Measurements from ENCODE around the gene OIT3. TPM values are rescaled to one million over a fixed set of nuclear protein-coding genes. Genes with fewer than 3 reads are reported as not detected.

Gene OIT3
- total RNA-seq, 2 donors from 2014 or later = not detected

- H3K36me3 Mint-ChIP-seq (ENCODE audit: low read depth) = no peaks in the 10 kb centered on the region
- H3K27me3 Mint-ChIP-seq = peaks cover 14% of the 10 kb centered on the region
- no peak overlapping the region for H3K27ac Mint-ChIP-seq
- no peaks in the 10 kb centered on the region for H3K4me1 Mint-ChIP-seq
- H3K9me3 Mint-ChIP-seq = no peaks in the 10 kb centered on the region
- no peak for ATAC-seq (replicated peaks)
- H3K4me3 Mint-ChIP-seq = no peak overlapping the region
Measured at GRCh38 chr10:72951760-72952159, 58.2 kb downstream of the OIT3 start.

DNA sequence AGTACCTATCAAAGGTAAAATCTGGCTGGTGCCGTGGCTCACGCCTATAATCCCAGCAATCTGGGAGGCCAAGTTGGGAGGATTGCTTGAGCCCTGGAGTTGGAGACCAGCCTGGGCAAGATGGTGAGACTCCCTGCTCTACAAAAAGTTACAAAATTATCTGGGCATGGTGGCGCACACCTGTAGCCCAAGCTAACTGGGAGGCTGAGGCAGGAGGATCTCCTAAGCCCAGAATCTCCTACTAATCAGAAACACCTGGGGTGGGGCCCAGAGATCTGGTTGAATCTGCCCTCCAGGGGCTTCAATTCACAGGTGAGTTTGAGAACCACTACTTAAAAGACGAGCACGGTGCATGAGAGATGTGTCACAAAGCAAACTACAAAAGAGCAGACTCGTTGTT lies 58.6 kb downstream of the OIT3 start:
- Mint-ChIP-seq H3K4me3 (no peak overlapping the region), H3K27me3 (peaks cover 14% of the 10 kb centered on the region), H3K9me3 (no peaks in the 10 kb centered on the region), H3K4me1 (no peaks in the 10 kb centered on the region), H3K36me3 (ENCODE audit: low read depth) (no peaks in the 10 kb centered on the region), H3K27ac (no peak overlapping the region)
- ATAC-seq (replicated peaks) = no peak

DNA sequence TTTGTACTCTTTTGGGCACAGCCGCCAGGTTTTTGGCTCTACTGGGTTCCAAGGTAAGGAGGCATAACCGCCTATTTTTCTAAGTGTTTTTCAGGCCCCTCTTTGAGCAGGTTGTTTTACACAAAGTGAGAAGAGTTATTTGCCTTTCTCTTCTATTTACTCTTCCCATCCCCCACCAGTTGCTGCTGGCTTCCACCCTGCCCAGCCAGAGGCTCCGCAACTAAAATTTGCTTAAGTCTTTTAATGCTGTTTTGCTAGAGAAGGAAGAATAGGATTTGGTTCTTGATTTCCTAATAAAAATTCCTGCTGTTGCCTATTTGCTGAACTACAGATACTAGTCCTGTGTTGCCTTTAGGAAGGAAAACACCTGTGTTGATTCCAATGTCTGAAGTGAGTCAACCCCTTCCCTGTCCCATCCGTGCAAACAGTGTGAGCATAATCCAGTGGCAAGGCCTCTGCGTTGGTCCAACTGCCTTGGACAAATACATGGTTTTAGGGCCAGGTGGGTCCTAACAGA lies 59.2 kb downstream of the OIT3 start:
- Mint-ChIP-seq H3K4me1 (no peaks in the 10 kb centered on the region), H3K27me3 (peaks cover 14% of the 10 kb centered on the region), H3K9me3 (no peaks in the 10 kb centered on the region), H3K4me3 (no peak overlapping the region), H3K27ac (no peak overlapping the region), H3K36me3 (ENCODE audit: low read depth) (no peaks in the 10 kb centered on the region)
- ATAC-seq (replicated peaks) = no peak

- Mint-ChIP-seq H3K27ac (no peak overlapping the region), H3K9me3 (no peaks in the 10 kb centered on the region), H3K36me3 (ENCODE audit: low read depth) (no peaks in the 10 kb centered on the region), H3K4me1 (no peaks in the 10 kb centered on the region), H3K27me3 (peaks cover 14% of the 10 kb centered on the region), H3K4me3 (no peak overlapping the region)
- ATAC-seq (replicated peaks) = no peak
Measured at GRCh38 chr10:72953687-72954086, 60.1 kb downstream of the OIT3 start.

- no peak overlapping the region for H3K27ac Mint-ChIP-seq
- peaks cover 12% of the 10 kb centered on the region for H3K27me3 Mint-ChIP-seq
- H3K36me3 Mint-ChIP-seq (ENCODE audit: low read depth) = no peaks in the 10 kb centered on the region
- no peaks in the 10 kb centered on the region for H3K9me3 Mint-ChIP-seq
- no peak overlapping the region for H3K4me3 Mint-ChIP-seq
- no peaks in the 10 kb centered on the region for H3K4me1 Mint-ChIP-seq
- ATAC-seq (replicated peaks) = no peak
Measured at GRCh38 chr10:72954230-72954595, 60.7 kb downstream of the OIT3 start.

DNA sequence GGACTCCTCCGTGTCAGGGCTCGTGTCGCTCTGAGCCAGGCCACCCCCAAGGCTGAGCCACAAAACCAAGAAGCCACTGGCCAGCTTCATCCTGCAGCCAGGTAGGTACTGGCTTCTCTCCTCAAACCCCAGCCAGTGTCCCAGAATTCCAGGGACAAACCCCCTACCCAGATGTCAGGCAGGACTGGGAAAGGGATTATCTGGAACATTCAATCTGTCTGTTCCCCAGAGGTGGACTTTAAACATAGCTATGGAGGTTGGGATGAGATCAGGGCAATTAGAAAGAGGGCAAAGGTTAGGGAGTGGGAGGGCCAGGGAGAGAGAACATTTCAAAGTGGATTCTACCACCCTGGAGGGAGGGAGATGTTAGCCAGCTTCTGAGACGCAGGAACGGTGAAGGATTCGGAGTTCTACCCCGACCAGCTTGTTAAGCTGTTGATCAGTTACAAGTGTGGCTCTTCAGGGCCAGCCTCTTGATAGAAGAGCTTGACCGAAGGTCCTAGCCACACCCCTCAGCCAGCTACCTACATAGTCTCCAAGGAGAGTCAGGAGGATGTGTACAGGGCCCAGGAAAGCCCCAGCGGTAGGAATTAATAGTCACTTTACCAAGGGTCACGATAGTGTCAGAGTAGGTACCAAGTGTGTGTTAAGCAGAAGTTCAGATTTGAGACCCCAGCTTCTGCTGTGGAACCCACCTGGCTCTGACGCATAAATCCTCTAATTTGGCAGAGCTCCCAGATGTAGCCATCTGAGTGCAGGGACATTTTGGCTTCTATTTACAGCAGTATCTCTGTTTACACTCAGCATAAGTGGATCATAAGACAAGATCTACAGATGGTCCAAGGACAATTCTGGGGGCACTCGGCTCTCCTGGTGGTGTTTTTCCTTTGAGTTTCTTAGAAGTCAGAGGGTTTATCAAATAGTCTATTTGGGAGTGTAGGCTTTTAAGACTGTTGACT lies 61.3 kb downstream of the OIT3 start, which contains the start of gene PLA2G12B:
PLA2G12B (minus strand) TSS at position 211 of the 959 bp plus-strand sequence; CDS start at position 90, 121 bp downstream.
- Mint-ChIP-seq H3K4me1 (no peaks in the 10 kb centered on the region), H3K36me3 (ENCODE audit: low read depth) (no peaks in the 10 kb centered on the region), H3K27ac (no peak within 1 kb of the TSS), H3K27me3 (peaks cover 9% of the 10 kb centered on the region), H3K9me3 (no peaks in the 10 kb centered on the region), H3K4me3 (no peak within 1 kb of the TSS)
- ATAC-seq (replicated peaks) = no peak

DNA sequence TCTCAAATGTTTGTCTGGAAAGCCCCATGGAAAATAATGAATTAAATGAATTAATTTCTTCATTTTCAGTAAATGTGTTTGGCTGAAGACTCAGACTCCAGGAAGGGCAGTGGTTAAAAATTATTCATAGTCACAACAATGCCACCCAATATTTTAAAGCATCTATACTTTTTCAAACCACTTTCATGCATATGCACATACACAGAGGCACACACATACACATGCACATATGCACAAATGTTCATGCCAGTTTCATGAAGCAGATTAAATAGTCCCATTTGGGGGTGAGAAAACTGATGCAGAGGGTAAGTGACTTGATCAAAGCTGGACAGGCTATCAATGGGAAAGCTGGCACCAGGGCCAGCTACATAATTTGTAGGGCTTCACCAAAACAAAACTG lies 62.5 kb downstream of the OIT3 start:
- no peaks in the 10 kb centered on the region for H3K9me3 Mint-ChIP-seq
- no peak overlapping the region for H3K27ac Mint-ChIP-seq
- no peaks in the 10 kb centered on the region for H3K36me3 Mint-ChIP-seq (ENCODE audit: low read depth)
- no peak overlapping the region for H3K4me3 Mint-ChIP-seq
- H3K4me1 Mint-ChIP-seq = no peaks in the 10 kb centered on the region
- H3K27me3 Mint-ChIP-seq = peaks cover 13% of the 10 kb centered on the region
- no peak for ATAC-seq (replicated peaks)

DNA sequence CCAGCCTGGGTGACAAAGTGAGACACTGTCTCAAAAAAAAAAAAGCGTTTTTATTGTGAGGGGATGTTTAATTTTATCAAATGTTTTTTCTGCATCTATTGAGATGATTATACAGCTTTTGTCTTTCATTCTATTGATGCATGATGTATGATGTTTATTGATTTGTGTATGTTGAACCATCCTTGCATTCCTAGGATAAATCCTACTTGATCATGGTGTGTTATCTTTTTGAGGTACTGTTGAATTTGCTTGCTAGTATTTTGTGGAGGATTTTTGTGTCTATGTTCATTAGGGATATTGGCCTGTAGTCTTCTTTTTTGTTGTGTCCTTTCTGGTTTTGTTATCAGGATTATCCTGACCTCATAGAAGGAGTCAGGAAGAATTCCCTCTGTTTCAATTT lies 83.3 kb downstream of the OIT3 start:
- Mint-ChIP-seq H3K27ac (no peak overlapping the region), H3K9me3 (peaks cover 29% of the 10 kb centered on the region), H3K27me3 (peaks cover 15% of the 10 kb centered on the region), H3K4me1 (no peaks in the 10 kb centered on the region), H3K4me3 (no peak overlapping the region), H3K36me3 (ENCODE audit: low read depth) (peaks cover 6% of the 10 kb centered on the region)
- ATAC-seq (replicated peaks) = no peak

GRCh38 chr10:72979709-72980108 lies 86.2 kb downstream of the OIT3 start:
- peaks cover 29% of the 10 kb centered on the region for H3K9me3 Mint-ChIP-seq

DNA sequence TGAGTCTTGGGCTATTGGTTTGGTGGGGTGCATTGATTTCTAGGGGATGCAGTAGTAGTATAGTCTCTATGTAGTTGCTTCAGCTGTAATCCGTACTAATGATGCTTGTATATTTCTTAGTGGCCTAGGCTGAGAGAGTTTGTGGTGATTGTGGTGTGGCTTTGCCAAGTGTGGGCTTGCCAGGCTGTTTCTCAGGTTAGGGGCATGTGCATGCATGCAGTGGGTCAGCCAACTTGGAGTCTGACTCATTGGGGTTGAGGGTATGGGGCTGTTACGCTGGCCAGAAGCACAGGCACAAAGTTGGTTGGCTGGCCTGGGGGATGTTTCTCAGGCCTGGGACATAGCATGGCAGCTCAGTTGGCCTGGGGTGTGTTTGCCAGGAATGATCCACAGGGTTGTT lies 86.8 kb downstream of the OIT3 start:
- Mint-ChIP-seq H3K27ac (no peak overlapping the region), H3K9me3 (peaks cover 29% of the 10 kb centered on the region), H3K4me1 (no peaks in the 10 kb centered on the region), H3K4me3 (no peak overlapping the region), H3K27me3 (peaks cover 10% of the 10 kb centered on the region), H3K36me3 (ENCODE audit: low read depth) (peaks cover 6% of the 10 kb centered on the region)
- no peak for ATAC-seq (replicated peaks)

More at GRCh38 chr10:72979709-72980108, 86.2 kb downstream of the OIT3 start:
- no peaks in the 10 kb centered on the region for H3K4me1 Mint-ChIP-seq
- no peak overlapping the region for H3K4me3 Mint-ChIP-seq
- no peak overlapping the region for H3K27ac Mint-ChIP-seq
- peaks cover 12% of the 10 kb centered on the region for H3K27me3 Mint-ChIP-seq
- peaks cover 6% of the 10 kb centered on the region for H3K36me3 Mint-ChIP-seq (ENCODE audit: low read depth)
- ATAC-seq (replicated peaks) = no peak

- Mint-ChIP-seq H3K27ac (no peak overlapping the region), H3K27me3 (peaks cover 10% of the 10 kb centered on the region), H3K36me3 (ENCODE audit: low read depth) (peaks cover 6% of the 10 kb centered on the region), H3K4me1 (no peaks in the 10 kb centered on the region), H3K9me3 (peaks cover 29% of the 10 kb centered on the region), H3K4me3 (no peak overlapping the region)
- ATAC-seq (replicated peaks) = peak; percentile 11
Measured at GRCh38 chr10:72981028-72981881, 87.7 kb downstream of the OIT3 start.

DNA sequence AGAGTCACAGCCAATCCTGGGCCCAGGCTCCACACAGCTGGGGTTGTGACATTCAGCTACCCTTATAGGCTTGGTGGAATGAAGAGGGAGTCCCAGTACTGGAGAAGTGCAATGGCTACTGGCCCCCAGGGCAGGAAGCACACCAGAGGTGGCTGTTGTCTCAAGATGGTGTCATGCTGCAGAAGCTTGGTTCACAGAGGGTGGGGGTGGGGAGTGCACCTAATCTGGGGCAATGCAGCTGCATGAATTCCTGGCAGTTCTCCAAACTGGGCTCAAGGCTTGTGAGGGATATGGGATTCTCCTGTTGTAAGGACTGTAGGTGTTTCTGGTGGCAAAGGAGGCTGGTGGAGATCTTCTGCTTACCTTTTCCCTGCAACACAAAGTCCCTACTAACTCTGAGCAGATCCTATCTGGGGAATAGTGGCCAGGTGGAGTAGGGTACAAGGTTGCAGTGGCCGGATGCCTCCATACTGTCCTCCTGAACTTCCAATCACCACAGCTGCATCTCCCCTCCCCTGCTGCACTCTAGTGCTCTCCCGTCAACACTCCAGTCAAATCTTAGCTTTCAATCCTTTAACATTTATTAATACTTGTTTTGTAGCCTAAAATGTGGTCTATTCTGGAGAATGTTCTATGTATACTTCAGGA lies 88.5 kb downstream of the OIT3 start:
- Mint-ChIP-seq H3K4me3 (no peak overlapping the region), H3K27me3 (peaks cover 8% of the 10 kb centered on the region), H3K36me3 (ENCODE audit: low read depth) (peaks cover 4% of the 10 kb centered on the region), H3K4me1 (no peaks in the 10 kb centered on the region), H3K9me3 (peaks cover 27% of the 10 kb centered on the region), H3K27ac (no peak overlapping the region)
- ATAC-seq (replicated peaks) = peak; percentile 18

Data from activated T-helper 17 cell treated with anti-CD3 and anti-CD28 coated beads, Interleukin-2, amount 50 U/mL, for 72 hours (primary cell).